A549 (cell line): ENCODE data around the gene TCERG1L. TPM values are rescaled to one million over a fixed set of nuclear protein-coding genes. Genes with fewer than 3 reads are reported as not detected.

Source experiments
- ATAC-seq, 2 experiments: fragments of 200-7000 bp in 1 of 2; fragments of >200 bp in 1 of 2; cut with Nextera tagmentation in 1 of 2; cut with Tn5 transposase in 1 of 2; 3 replicates each; pipeline versions ENCODE4 v1.8.0 to v1.9.1; 2018 to 2020; ENCODE audit warnings: mild to moderate bottlenecking in 1 of 2, moderate library complexity in 1 of 2
- CTCF ChIA-PET: fragments of 300-600 bp; sonication (Branson Sonifier 250); formaldehyde crosslinking; extraction: SDS; loops from one replicate; lab custom pipeline; 2021; ENCODE audit warnings: antibody characterized with exemption, inconsistent platforms; lab: Yijun Ruan, JAX
- POLR2A ChIA-PET: fragments of 350-600 bp; formaldehyde crosslinking; extraction: SDS; loops from one replicate; lab custom pipeline; 2021; ENCODE audit warnings: antibody characterized with exemption, inconsistent platforms; lab: Yijun Ruan, JAX
- DNase-seq, 2 experiments: peaks; one replicate each; pipeline versions ENCODE4 v3.0.0 to v3.0.0-alpha.2; 2011 to 2016; ENCODE audit warnings: low read depth in 1 of 2, low spot score in 1 of 2
- FAIRE-seq: peaks from 2 replicates; lab custom pipeline; 2011; peaks lifted over from hg19 to GRCh38; lab: Jason Lieb, UNC
- H3K27ac ChIP-seq, 2 experiments: fragments of >200 bp; sonication (Bioruptor Twin); formaldehyde crosslinking; 3 replicates each; pipeline ENCODE4 v1.5.1; 2016 to 2017
- H3K4me1 ChIP-seq: fragments of >200 bp; sonication (Bioruptor Twin); formaldehyde crosslinking; 3 replicates; pipeline ENCODE4 v1.6.1; 2016
- H3K4me2 ChIP-seq: fragments of >200 bp; sonication (Bioruptor Twin); formaldehyde crosslinking; 3 replicates; pipeline ENCODE4 v1.6.1; 2016
- H3K4me3 ChIP-seq: fragments of >200 bp; sonication (Bioruptor Twin); formaldehyde crosslinking; 3 replicates; pipeline ENCODE4 v1.5.1; 2016
- H3K9me3 ChIP-seq: fragments of >200 bp; sonication (Bioruptor Twin); formaldehyde crosslinking; 3 replicates; pipeline ENCODE4 v1.6.1; 2016
- CBX2 ChIP-seq: fragments of 200-600 bp; sonication (generic); IDR thresholded peaks from 2 replicates; pipeline ENCODE4 v1.6.1; 2016; ENCODE audit warnings: low read depth, mild to moderate bottlenecking, borderline replicate concordance
- CHD2 ChIP-seq: fragments of 150-350 bp; IDR thresholded peaks from 2 replicates; pipeline ENCODE4 v1.6.1; 2014; ENCODE audit warnings: low read length; ENCODE audit not compliant: partially characterized antibody
- EHMT2 ChIP-seq: fragments of 200-600 bp; sonication (generic); IDR thresholded peaks from 2 replicates; pipeline ENCODE4 v1.6.1; 2016; ENCODE audit warnings: antibody characterized with exemption, low read depth, mild to moderate bottlenecking, moderate library complexity
- EP300 ChIP-seq, 2 experiments: fragments of >200 bp; sonication (Bioruptor Twin); formaldehyde crosslinking; IDR thresholded peaks; 2 replicates in 1 of 2; 3 replicates in 1 of 2; pipeline ENCODE4 v1.6.1; 2016 to 2017
- FOSB ChIP-seq: fragments of 250-450 bp; sonication (Bioruptor Pico); IDR thresholded peaks from 2 replicates; pipeline ENCODE4 v1.5.0; 2020; ENCODE audit warnings: mild to moderate bottlenecking, moderate library complexity
- GATA3 ChIP-seq: IDR thresholded peaks from 2 replicates; pipeline ENCODE4 v1.6.1; 2012; ENCODE audit warnings: borderline replicate concordance
- HOXB13 ChIP-seq: fragments of 250-450 bp; sonication (Bioruptor Pico); IDR thresholded peaks from 2 replicates; pipeline ENCODE4 v1.5.0; 2020; ENCODE audit warnings: low read depth, mild to moderate bottlenecking, moderate library complexity
- HOXB5 ChIP-seq: fragments of 250-450 bp; sonication (Bioruptor Pico); IDR thresholded peaks from 2 replicates; pipeline ENCODE4 v1.5.0; 2020; ENCODE audit warnings: mild to moderate bottlenecking, moderate library complexity
- JUNB ChIP-seq: fragments of >200 bp; sonication (Bioruptor Twin); formaldehyde crosslinking; IDR thresholded peaks from 2 replicates; pipeline ENCODE4 v1.6.1; 2016
- KDM1A ChIP-seq: fragments of 200-600 bp; sonication (generic); IDR thresholded peaks from 2 replicates; pipeline ENCODE4 v1.6.1; 2016; ENCODE audit warnings: low read depth, mild to moderate bottlenecking
- KDM5A ChIP-seq: fragments of 200-600 bp; sonication (generic); IDR thresholded peaks from 2 replicates; pipeline ENCODE4 v1.6.1; 2016; ENCODE audit warnings: antibody characterized with exemption, mild to moderate bottlenecking
- MAFK ChIP-seq: fragments of 450-650 bp; IDR thresholded peaks from 2 replicates; pipeline ENCODE4 v1.6.1; 2014; ENCODE audit not compliant: partially characterized antibody
- MAZ ChIP-seq: fragments of 150-350 bp; IDR thresholded peaks from 2 replicates; pipeline ENCODE4 v1.6.1; 2014; ENCODE audit warnings: antibody characterized with exemption, low read depth, low read length, borderline replicate concordance
- MYC ChIP-seq: IDR thresholded peaks from 2 replicates; pipeline ENCODE4 v1.6.1; 2012; ENCODE audit warnings: mild to moderate bottlenecking, inconsistent platforms, low read length, improper control_type of control experiment, borderline replicate concordance
- NPAS2 ChIP-seq: fragments of 250-450 bp; sonication (Bioruptor Pico); IDR thresholded peaks from 2 replicates; pipeline ENCODE4 v1.8.0; 2022; ENCODE audit warnings: mild to moderate bottlenecking, moderate library complexity, borderline replicate concordance
- NR3C1 ChIP-seq: fragments of >200 bp; sonication (Bioruptor Twin); formaldehyde crosslinking; IDR thresholded peaks from 3 replicates; pipeline ENCODE4 v1.6.1; 2017
- RAD21 ChIP-seq, 2 experiments: fragments of >200 bp in 1 of 2; sonication (Bioruptor Twin) in 1 of 2; formaldehyde crosslinking in 1 of 2; IDR thresholded peaks in 1 of 2; conservative IDR thresholded peaks in 1 of 2; 2 replicates in 1 of 2; 3 replicates in 1 of 2; pipeline ENCODE4 v1.6.1; 2012 to 2018; ENCODE audit warnings: inconsistent platforms in 1 of 2
- TFCP2L1 ChIP-seq: fragments of 250-450 bp; sonication (Bioruptor Pico); IDR thresholded peaks from 2 replicates; pipeline ENCODE4 v1.5.0; 2021; ENCODE audit warnings: mild to moderate bottlenecking
- ZNF302 ChIP-seq: fragments of 250-450 bp; sonication (Bioruptor Pico); IDR thresholded peaks from 2 replicates; pipeline ENCODE4 v1.9.0; 2021; ENCODE audit warnings: inconsistent platforms, mild to moderate bottlenecking, moderate library complexity
- WGBS: methylation state at CpG from one replicate; pipeline ENCODE4 v1.1.6; 2017; ENCODE audit errors: missing lambda C conversion rate; 5-methylcytosine and 5-hydroxymethylcytosine counted together
- polyA plus RNA-seq, 4 experiments: library from polyadenylated mRNA; depleted of rRNA in 3 of 4; stranded (reverse); fragments of >200 nt; fragmentation: RNase III in 1 of 4; extraction: RNeasy Plus Mini Kit Qiagen cat#74134 plus additional on column Dnase treatment in 1 of 4; gene quantifications; 2 replicates in 3 of 4; 3 replicates in 1 of 4; pipeline ENCODE4 v1.2.3, GENCODE V29; 2011 to 2017
- TF ChIP-seq, protein P1 (sequence below): IDR thresholded peaks from 2 replicates; pipeline ENCODE4 v1.6.1; 2012
- TF ChIP-seq, protein P2 (sequence below): fragments of 250-450 bp; sonication (Bioruptor Pico); IDR thresholded peaks from 2 replicates; pipeline ENCODE4 v1.5.0; 2020; ENCODE audit warnings: low read depth, mild to moderate bottlenecking, moderate library complexity
- TF ChIP-seq, protein P3 (sequence below): fragments of >200 bp; sonication (Bioruptor Twin); formaldehyde crosslinking; IDR thresholded peaks from 3 replicates; pipeline ENCODE4 v1.6.1; 2016
- TF ChIP-seq, protein P4 (sequence below): fragments of >200 bp; sonication (Bioruptor Twin); formaldehyde crosslinking; IDR thresholded peaks from 3 replicates; pipeline ENCODE4 v1.5.1; 2016
- TF ChIP-seq, protein P5 (sequence below): fragments of 450-650 bp; IDR thresholded peaks from 2 replicates; pipeline ENCODE4 v1.6.1; 2014; ENCODE audit warnings: antibody characterized with exemption

Gene TCERG1L
- polyA plus RNA-seq, 2 of the 4 experiments (the other 2 are of a cell fraction) = not detected

DNA sequence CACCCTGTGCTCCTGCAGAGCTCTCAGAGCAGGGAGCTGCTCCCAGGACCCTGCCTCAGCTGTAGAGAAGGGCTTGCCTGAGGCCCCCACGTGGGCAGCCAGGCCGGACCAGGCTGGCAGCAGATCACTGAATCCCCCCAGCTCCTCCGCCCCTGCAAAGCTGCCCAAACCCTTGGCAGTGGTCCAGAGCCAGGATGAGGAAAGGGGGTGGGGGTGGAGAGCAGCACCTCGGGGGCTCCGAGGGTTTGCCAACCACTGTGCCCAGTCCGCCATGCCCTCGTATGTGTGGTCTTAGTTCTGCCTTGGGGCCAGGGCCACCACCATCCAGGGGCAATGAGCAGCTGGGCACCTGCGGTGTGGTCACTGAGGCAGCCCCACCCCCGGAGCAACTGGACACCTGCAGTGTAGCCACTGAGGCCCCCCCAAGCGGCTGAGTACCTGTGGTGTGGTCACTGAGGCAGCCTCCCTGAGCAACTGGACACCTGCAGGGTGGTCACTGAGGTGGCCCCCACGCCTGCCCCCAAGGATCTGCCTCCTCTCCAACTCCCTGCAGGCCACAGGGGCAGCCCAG lies 90.8 kb downstream of the TCERG1L start (continued):
- TF ChIP-seq CHD2 = no peak
- no peak for TF ChIP-seq KDM5A
- no peak for TF ChIP-seq MAFK
- TF ChIP-seq, protein P1, sequence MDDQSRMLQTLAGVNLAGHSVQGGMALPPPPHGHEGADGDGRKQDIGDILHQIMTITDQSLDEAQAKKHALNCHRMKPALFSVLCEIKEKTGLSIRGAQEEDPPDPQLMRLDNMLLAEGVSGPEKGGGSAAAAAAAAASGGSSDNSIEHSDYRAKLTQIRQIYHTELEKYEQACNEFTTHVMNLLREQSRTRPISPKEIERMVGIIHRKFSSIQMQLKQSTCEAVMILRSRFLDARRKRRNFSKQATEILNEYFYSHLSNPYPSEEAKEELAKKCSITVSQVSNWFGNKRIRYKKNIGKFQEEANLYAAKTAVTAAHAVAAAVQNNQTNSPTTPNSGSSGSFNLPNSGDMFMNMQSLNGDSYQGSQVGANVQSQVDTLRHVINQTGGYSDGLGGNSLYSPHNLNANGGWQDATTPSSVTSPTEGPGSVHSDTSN = no peak
- TF ChIP-seq JUNB = no peak
- TF ChIP-seq, protein P2, sequence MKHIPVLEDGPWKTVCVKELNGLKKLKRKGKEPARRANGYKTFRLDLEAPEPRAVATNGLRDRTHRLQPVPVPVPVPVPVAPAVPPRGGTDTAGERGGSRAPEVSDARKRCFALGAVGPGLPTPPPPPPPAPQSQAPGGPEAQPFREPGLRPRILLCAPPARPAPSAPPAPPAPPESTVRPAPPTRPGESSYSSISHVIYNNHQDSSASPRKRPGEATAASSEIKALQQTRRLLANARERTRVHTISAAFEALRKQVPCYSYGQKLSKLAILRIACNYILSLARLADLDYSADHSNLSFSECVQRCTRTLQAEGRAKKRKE (CRISPR knock-in tag) = no peak
- TF ChIP-seq HOXB13 (CRISPR knock-in tag) = no peak

DNA sequence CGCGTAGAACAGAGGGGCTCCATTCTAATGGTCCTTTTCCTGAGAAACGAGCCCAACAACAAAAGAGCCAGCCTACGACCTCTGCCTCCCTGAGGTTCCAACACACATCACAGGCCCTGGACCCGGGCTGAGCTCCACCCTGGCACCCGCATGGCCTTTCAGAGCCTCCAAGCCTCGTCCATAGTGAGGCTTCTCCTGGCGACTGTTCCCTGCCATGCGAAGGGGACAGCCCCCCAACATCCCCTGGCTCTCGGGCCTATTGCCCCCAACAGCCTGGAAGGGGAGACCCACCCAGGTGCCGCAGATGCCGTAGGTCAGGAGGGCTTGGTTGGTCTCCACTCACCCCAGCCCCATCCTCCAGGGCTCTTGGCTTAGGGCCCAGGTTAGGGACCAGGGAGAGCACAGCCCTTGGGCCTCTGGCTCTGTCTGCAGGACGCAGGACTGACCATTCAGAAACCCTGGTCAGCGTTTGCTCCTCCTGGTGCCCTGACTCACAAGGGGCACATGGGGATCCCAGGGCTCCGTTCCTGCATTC lies 91.5 kb downstream of the TCERG1L start:
- ChIA-PET POLR2A (no interaction called here), CTCF (no interaction called here)
- H3K9me3 ChIP-seq = no peaks in the 10 kb centered on the region
- no peak for FAIRE-seq
- H3K4me2 ChIP-seq = no peak overlapping the region
- DNase-seq = no peak
- H3K27ac ChIP-seq = no peak overlapping the region
- no peak for TF ChIP-seq CBX2
- no peak for TF ChIP-seq EP300 (IDR thresholded peaks at IDR 0.05)
- TF ChIP-seq, protein P3, sequence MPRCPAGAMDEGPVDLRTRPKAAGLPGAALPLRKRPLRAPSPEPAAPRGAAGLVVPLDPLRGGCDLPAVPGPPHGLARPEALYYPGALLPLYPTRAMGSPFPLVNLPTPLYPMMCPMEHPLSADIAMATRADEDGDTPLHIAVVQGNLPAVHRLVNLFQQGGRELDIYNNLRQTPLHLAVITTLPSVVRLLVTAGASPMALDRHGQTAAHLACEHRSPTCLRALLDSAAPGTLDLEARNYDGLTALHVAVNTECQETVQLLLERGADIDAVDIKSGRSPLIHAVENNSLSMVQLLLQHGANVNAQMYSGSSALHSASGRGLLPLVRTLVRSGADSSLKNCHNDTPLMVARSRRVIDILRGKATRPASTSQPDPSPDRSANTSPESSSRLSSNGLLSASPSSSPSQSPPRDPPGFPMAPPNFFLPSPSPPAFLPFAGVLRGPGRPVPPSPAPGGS = no peak
- TF ChIP-seq GATA3 = no peak
- H3K4me1 ChIP-seq = no peaks in the 10 kb centered on the region
- WGBS = 10% methylated on average over 13 of the region's 15 CpGs
- H3K4me3 ChIP-seq = no peak overlapping the region
- ATAC-seq = no peak

DNA sequence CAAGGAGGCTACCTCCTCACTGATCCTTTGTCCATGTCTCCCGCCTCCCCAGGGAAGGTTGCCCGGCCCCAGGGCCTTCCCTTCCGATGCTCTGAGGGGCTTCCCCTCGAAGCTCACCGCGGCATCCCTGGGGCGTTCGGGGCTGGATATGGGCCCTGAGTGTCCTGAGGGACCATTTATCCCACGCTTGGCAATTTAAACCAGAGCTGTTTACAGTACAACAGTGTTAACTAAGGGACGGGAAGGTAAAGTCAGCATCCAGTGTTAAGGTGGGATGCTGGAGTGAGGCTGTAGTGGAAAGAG lies 92.0 kb downstream of the TCERG1L start:
- Histone ChIP-seq H3K4me1 (no peaks in the 10 kb centered on the region), H3K4me2 (no peak overlapping the region), H3K27ac (no peak overlapping the region), H3K9me3 (no peaks in the 10 kb centered on the region), H3K4me3 (no peak overlapping the region)
- ChIA-PET POLR2A (no interaction called here), CTCF (no interaction called here)
- FAIRE-seq = no peak
- WGBS = 25% methylated on average over 8 of the region's 10 CpGs
- no peak for TF ChIP-seq HOXB13 (CRISPR knock-in tag)
- no peak for TF ChIP-seq EHMT2
- TF ChIP-seq, protein P4, sequence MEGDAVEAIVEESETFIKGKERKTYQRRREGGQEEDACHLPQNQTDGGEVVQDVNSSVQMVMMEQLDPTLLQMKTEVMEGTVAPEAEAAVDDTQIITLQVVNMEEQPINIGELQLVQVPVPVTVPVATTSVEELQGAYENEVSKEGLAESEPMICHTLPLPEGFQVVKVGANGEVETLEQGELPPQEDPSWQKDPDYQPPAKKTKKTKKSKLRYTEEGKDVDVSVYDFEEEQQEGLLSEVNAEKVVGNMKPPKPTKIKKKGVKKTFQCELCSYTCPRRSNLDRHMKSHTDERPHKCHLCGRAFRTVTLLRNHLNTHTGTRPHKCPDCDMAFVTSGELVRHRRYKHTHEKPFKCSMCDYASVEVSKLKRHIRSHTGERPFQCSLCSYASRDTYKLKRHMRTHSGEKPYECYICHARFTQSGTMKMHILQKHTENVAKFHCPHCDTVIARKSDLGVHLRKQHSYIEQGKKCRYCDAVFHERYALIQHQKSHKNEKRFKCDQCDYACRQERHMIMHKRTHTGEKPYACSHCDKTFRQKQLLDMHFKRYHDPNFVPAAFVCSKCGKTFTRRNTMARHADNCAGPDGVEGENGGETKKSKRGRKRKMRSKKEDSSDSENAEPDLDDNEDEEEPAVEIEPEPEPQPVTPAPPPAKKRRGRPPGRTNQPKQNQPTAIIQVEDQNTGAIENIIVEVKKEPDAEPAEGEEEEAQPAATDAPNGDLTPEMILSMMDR = no peak
- no peak for TF ChIP-seq ZNF302 (CRISPR knock-in tag)
- no peak for TF ChIP-seq NR3C1
- no peak for TF ChIP-seq TFCP2L1 (CRISPR knock-in tag)
- TF ChIP-seq HOXB5 (CRISPR knock-in tag) = no peak
- no peak for TF ChIP-seq FOSB (CRISPR knock-in tag)
- no peak for TF ChIP-seq NPAS2
- no peak for TF ChIP-seq EP300 (IDR thresholded peaks at IDR 0.05)
- TF ChIP-seq, protein P5, sequence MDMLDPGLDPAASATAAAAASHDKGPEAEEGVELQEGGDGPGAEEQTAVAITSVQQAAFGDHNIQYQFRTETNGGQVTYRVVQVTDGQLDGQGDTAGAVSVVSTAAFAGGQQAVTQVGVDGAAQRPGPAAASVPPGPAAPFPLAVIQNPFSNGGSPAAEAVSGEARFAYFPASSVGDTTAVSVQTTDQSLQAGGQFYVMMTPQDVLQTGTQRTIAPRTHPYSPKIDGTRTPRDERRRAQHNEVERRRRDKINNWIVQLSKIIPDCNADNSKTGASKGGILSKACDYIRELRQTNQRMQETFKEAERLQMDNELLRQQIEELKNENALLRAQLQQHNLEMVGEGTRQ = no peak
- TF ChIP-seq MAZ = no peak
- TF ChIP-seq RAD21 (conservative IDR thresholded peaks at IDR 0.05 in 1 of 2, IDR thresholded peaks at IDR 0.05 in 1 of 2) = no peak
- no peak for TF ChIP-seq KDM1A
- TF ChIP-seq MYC = no peak
- no peak for DNase-seq
- ATAC-seq = no peak
